Gastroesophageal sphincter (tissue), 3 donors: Measurements from ENCODE around the gene TENT5C.

Source experiments
- CTCF ChIP-seq, 4 experiments: fragments of 200-600 bp in 2 of 4; fragments of 450-650 bp in 2 of 4; sonication (generic) in 1 of 4; IDR thresholded peaks; one replicate each; pipeline ENCODE4 v1.5.1; 2017 to 2019; ENCODE audit warnings: antibody characterized with exemption in 4 of 4, mild to moderate bottlenecking in 2 of 4, moderate library complexity in 2 of 4
- EP300 ChIP-seq: sonication (generic); formaldehyde crosslinking; IDR thresholded peaks from one replicate; pipeline ENCODE4 v1.6.1; 2017; ENCODE audit warnings: antibody characterized with exemption, mild to moderate bottlenecking
- POLR2A ChIP-seq, 2 donors: fragments of 450-650 bp; IDR thresholded peaks; one replicate each; pipeline ENCODE4 v1.6.1; 2017; ENCODE audit warnings: antibody characterized with exemption in 2 of 2, mild to moderate bottlenecking in 2 of 2, moderate library complexity in 1 of 2

- TF ChIP-seq EP300, result no peak
- no peak for TF ChIP-seq POLR2A (IDR thresholded peaks at IDR 0.05)
- TF ChIP-seq CTCF (IDR thresholded peaks at IDR 0.05), result no peak
Observed at GRCh38 chr1:117608758-117609157, 2.9 kb downstream of the TENT5C start.
